Measurements from ENCODE around the gene GOLGA3.

DNA sequence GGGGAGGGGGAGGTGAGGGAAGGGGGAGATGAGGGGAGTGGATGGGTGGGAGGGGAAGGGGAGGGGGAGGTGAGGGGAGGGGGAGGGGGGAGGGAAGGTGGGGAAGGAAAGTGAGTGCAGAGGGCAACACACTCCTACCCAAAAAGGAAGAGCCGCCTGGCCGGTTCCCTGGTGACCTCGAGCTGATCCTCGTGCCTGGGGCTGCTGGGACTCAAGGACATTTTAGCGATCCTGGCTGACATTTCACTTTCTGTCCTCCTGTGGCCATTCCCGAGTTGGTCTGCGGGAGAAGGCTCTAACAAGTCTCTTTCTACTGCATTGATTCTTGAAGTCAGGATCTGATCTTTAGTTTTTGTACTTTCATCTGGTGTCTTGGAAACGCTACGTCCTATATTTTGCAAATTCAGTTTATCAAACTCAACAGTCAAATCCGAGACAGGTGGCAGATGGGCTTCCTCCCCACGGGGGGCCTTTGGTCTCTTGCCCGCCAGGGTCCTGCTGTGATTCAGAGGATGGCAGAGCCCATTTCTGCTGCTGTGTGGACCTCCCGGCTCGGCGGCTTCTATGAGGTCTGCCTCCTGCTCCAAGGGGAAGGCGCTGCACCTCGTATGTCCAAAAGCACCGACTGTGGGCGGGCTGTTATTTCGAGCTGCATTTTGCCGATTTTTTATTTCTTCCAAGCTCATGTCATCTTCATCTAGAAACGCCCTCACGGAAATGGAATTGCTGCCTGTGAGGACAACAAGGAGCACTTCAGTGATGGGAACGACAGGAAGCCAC is 98.9 kb downstream of the GOLGA3 start:
- TF ChIP-seq GABPA (IDR thresholded peaks at IDR 0.05; ENCODE audit: low read depth), result no peak
- TF ChIP-seq CBFB (IDR thresholded peaks at IDR 0.05; ENCODE audit: low read depth), result no peak

Measured in GM12878 (cell line).